HepG2 (cell line): ENCODE measurements around the gene POLA2. TPM values are rescaled to one million over a fixed set of nuclear protein-coding genes. Genes with fewer than 3 reads are reported as not detected.

ENCODE experiments used
- ARID2 ChIP-seq: sonication (generic); formaldehyde crosslinking; IDR thresholded peaks from 2 replicates; pipeline ENCODE4 v1.8.1; 2022; ENCODE audit warnings: mild to moderate bottlenecking, missing genetic modification reagents, borderline replicate concordance
- CBX1 ChIP-seq: IDR thresholded peaks from one replicate; pipeline ENCODE4 v1.6.1; 2016; ENCODE audit warnings: antibody characterized with exemption, low read depth
- FOXJ3 ChIP-seq: sonication (generic); formaldehyde crosslinking; IDR thresholded peaks from 2 replicates; pipeline ENCODE4 v1.4.0; 2020; ENCODE audit warnings: missing genetic modification reagents, mild to moderate bottlenecking, borderline replicate concordance
- HINFP ChIP-seq: sonication (generic); formaldehyde crosslinking; IDR thresholded peaks from 2 replicates; pipeline ENCODE4 v1.4.0; 2020; ENCODE audit warnings: low read depth, mild to moderate bottlenecking, missing genetic modification reagents
- SIX1 ChIP-seq: sonication (generic); formaldehyde crosslinking; IDR thresholded peaks from 2 replicates; pipeline ENCODE4 v1.4.0; 2020; ENCODE audit warnings: missing genetic modification reagents, borderline replicate concordance
- ZFY ChIP-seq: sonication (generic); formaldehyde crosslinking; IDR thresholded peaks from 2 replicates; pipeline ENCODE4 v1.4.0; 2020; ENCODE audit warnings: missing genetic modification reagents
- ZNF572 ChIP-seq: sonication (generic); formaldehyde crosslinking; IDR thresholded peaks from 2 replicates; pipeline ENCODE4 v1.5.1; 2020; ENCODE audit warnings: mild to moderate bottlenecking, missing genetic modification reagents
- ZNF629 ChIP-seq: sonication (generic); formaldehyde crosslinking; conservative IDR thresholded peaks from 2 replicates; pipeline ENCODE4 v1.5.0; 2020; ENCODE audit warnings: missing genetic modification reagents
- ZNF670 ChIP-seq: sonication (generic); formaldehyde crosslinking; IDR thresholded peaks from 2 replicates; pipeline ENCODE4 v1.8.0; 2022; ENCODE audit warnings: mild to moderate bottlenecking, missing genetic modification reagents, borderline replicate concordance
- polyA plus RNA-seq, 8 experiments: library from polyadenylated mRNA; depleted of rRNA in 3 of 8; stranded (reverse) in 7 of 8; unstranded in 1 of 8; fragments of >200 nt; fragmentation: Illumina TruSeq in 4 of 8; extraction: Trizol in 4 of 8; gene quantifications; 2 replicates each; pipeline versions ENCODE4 v1.2.1 to v1.2.3, GENCODE V29; 2011 to 2016; ENCODE audit warnings: low read depth in 4 of 8, missing spikeins in 1 of 8, mixed read lengths in 1 of 8; ENCODE audit not compliant: insufficient read depth in 1 of 8
- total RNA-seq, 5 experiments: library from RNA; depleted of rRNA; stranded (reverse); fragments of >200 nt; fragmentation: Illumina TruSeq; extraction: Trizol; gene quantifications; 2 replicates each; pipeline ENCODE4 v1.2.3, GENCODE V29; 2016; ENCODE audit warnings: low read depth in 1 of 5
- TF ChIP-seq, protein P1 (sequence below): IDR thresholded peaks from 2 replicates; pipeline ENCODE4 v1.6.1; 2016; ENCODE audit warnings: missing compliant biosample characterization, missing genetic modification reagents, borderline replicate concordance
- TF ChIP-seq, protein P2 (sequence below): sonication (generic); formaldehyde crosslinking; conservative IDR thresholded peaks from 2 replicates; pipeline ENCODE4 v1.4.0; 2020; ENCODE audit warnings: missing genetic modification reagents
- TF ChIP-seq, protein P3 (sequence below): sonication (generic); formaldehyde crosslinking; IDR thresholded peaks from 2 replicates; pipeline ENCODE4 v1.5.1; 2020; ENCODE audit warnings: missing genetic modification reagents, mild to moderate bottlenecking, borderline replicate concordance
- TF ChIP-seq, protein P4 (sequence below): sonication (generic); formaldehyde crosslinking; IDR thresholded peaks from 2 replicates; pipeline ENCODE4 v1.5.0; 2020; ENCODE audit warnings: mild to moderate bottlenecking, missing genetic modification reagents

Gene POLA2
- total and polyA plus RNA-seq, 2 of the 13 experiments (the other 11 are each of a cell fraction or from before 2014, with no cell fraction given): 9.7 to 15.6 TPM

GRCh38 chr11:65305501-65306268 lies 43.9 kb downstream of the POLA2 start (continued):
- TF ChIP-seq, protein P1, sequence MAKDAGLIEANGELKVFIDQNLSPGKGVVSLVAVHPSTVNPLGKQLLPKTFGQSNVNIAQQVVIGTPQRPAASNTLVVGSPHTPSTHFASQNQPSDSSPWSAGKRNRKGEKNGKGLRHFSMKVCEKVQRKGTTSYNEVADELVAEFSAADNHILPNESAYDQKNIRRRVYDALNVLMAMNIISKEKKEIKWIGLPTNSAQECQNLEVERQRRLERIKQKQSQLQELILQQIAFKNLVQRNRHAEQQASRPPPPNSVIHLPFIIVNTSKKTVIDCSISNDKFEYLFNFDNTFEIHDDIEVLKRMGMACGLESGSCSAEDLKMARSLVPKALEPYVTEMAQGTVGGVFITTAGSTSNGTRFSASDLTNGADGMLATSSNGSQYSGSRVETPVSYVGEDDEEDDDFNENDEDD (CRISPR knock-in tag): peak; percentile 51; the same call in 1 of the 2 replicates
- TF ChIP-seq ZNF670 (CRISPR knock-in tag): peak; percentile 70; the same call in 1 of the 2 replicates
- TF ChIP-seq ARID2 (CRISPR knock-in tag): peak; percentile 67; the same call in 1 of the 2 replicates
- peak; percentile 94; the same call in 1 of the 2 replicates for TF ChIP-seq FOXJ3 (CRISPR knock-in tag)
- TF ChIP-seq ZFY (CRISPR knock-in tag): peak; percentile 77
- TF ChIP-seq ZNF572: no peak
- peak; percentile 82; the same call in 1 of the 2 replicates for TF ChIP-seq SIX1 (CRISPR knock-in tag)
- TF ChIP-seq, protein P2, sequence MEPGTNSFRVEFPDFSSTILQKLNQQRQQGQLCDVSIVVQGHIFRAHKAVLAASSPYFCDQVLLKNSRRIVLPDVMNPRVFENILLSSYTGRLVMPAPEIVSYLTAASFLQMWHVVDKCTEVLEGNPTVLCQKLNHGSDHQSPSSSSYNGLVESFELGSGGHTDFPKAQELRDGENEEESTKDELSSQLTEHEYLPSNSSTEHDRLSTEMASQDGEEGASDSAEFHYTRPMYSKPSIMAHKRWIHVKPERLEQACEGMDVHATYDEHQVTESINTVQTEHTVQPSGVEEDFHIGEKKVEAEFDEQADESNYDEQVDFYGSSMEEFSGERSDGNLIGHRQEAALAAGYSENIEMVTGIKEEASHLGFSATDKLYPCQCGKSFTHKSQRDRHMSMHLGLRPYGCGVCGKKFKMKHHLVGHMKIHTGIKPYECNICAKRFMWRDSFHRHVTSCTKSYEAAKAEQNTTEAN (CRISPR knock-in tag): peak; percentile 81
- TF ChIP-seq CBX1: peak; percentile 20
- TF ChIP-seq HINFP (CRISPR knock-in tag): no peak
- TF ChIP-seq, protein P3, sequence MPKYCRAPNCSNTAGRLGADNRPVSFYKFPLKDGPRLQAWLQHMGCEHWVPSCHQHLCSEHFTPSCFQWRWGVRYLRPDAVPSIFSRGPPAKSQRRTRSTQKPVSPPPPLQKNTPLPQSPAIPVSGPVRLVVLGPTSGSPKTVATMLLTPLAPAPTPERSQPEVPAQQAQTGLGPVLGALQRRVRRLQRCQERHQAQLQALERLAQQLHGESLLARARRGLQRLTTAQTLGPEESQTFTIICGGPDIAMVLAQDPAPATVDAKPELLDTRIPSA (CRISPR knock-in tag): no peak
- TF ChIP-seq ZNF629 (CRISPR knock-in tag): peak; percentile 92
- TF ChIP-seq, protein P4, sequence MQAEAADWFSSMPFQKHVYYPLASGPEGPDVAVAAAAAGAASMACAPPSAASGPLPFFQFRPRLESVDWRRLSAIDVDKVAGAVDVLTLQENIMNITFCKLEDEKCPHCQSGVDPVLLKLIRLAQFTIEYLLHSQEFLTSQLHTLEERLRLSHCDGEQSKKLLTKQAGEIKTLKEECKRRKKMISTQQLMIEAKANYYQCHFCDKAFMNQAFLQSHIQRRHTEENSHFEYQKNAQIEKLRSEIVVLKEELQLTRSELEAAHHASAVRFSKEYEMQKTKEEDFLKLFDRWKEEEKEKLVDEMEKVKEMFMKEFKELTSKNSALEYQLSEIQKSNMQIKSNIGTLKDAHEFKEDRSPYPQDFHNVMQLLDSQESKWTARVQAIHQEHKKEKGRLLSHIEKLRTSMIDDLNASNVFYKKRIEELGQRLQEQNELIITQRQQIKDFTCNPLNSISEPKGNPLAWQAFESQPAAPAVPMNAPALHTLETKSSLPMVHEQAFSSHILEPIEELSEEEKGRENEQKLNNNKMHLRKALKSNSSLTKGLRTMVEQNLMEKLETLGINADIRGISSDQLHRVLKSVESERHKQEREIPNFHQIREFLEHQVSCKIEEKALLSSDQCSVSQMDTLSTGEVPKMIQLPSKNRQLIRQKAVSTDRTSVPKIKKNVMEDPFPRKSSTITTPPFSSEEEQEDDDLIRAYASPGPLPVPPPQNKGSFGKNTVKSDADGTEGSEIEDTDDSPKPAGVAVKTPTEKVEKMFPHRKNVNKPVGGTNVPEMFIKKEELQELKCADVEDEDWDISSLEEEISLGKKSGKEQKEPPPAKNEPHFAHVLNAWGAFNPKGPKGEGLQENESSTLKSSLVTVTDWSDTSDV (CRISPR knock-in tag): no peak
